Activated CD8-positive, alpha-beta memory T cell treated with anti-CD3 and anti-CD28 coated beads for 48 hours (primary cell): ENCODE results near the gene SYTL5.

ENCODE experiments used
- DNase-seq, 3 experiments: peaks; one replicate each; pipeline ENCODE4 v3.0.0-alpha.2; 2020; ENCODE audit warnings: low read depth in 2 of 3, low spot score in 2 of 3

SYTL5 gene

GRCh38 chrX:38138157-38138891 is 132.0 kb downstream of the SYTL5 start:
- no peak for DNase-seq

- DNase-seq = no peak
Measured at GRCh38 chrX:38138900-38139299, 132.5 kb downstream of the SYTL5 start.

- no peak for DNase-seq
Measured at GRCh38 chrX:38142610-38143009, 136.3 kb downstream of the SYTL5 start.

- no peak for DNase-seq
Measured at GRCh38 chrX:38149016-38149415, 142.7 kb downstream of the SYTL5 start.

GRCh38 chrX:38150993-38151392 is 144.6 kb downstream of the SYTL5 start:
- DNase-seq = no peak

- DNase-seq = no peak
Measured at GRCh38 chrX:38151441-38151840, 145.1 kb downstream of the SYTL5 start.

GRCh38 chrX:38154340-38154739 is 148.0 kb downstream of the SYTL5 start:
- no peak for DNase-seq

GRCh38 chrX:38154818-38155217 is 148.5 kb downstream of the SYTL5 start:
- DNase-seq = no peak

- no peak for DNase-seq
Measured at GRCh38 chrX:38156838-38157237, 150.5 kb downstream of the SYTL5 start.

- DNase-seq = no peak
Measured at GRCh38 chrX:38163193-38163592, 156.8 kb downstream of the SYTL5 start.

- no peak for DNase-seq
Measured at GRCh38 chrX:38165023-38165422, 158.7 kb downstream of the SYTL5 start.

GRCh38 chrX:38166478-38167083 is 160.2 kb downstream of the SYTL5 start:
- no peak for DNase-seq

GRCh38 chrX:38170556-38170955 is 164.2 kb downstream of the SYTL5 start:
- no peak for DNase-seq

- no peak for DNase-seq
Measured at GRCh38 chrX:38172596-38172995, 166.2 kb downstream of the SYTL5 start.

GRCh38 chrX:38175139-38175538 is 168.8 kb downstream of the SYTL5 start:
- DNase-seq = no peak

- DNase-seq = no peak
Measured at GRCh38 chrX:38178396-38178795, 172.0 kb downstream of the SYTL5 start.
